AG10803 (cell line): ENCODE data around the gene MFAP4.

Source experiments
- DNase-seq: peaks from one replicate; pipeline ENCODE4 v3.0.0; 2010; ENCODE audit warnings: low read depth
- H3K4me3 ChIP-seq: 2 replicates; pipeline ENCODE4 v1.5.1; 2011; ENCODE audit warnings: mild to moderate bottlenecking, low read length, control low read depth
- TF ChIP-seq, protein P1 (sequence below): conservative IDR thresholded peaks from 2 replicates; pipeline ENCODE4 v1.5.1; 2011; ENCODE audit warnings: mild to moderate bottlenecking, low read length, control low read depth, inconsistent platforms

The MFAP4 gene

DNA sequence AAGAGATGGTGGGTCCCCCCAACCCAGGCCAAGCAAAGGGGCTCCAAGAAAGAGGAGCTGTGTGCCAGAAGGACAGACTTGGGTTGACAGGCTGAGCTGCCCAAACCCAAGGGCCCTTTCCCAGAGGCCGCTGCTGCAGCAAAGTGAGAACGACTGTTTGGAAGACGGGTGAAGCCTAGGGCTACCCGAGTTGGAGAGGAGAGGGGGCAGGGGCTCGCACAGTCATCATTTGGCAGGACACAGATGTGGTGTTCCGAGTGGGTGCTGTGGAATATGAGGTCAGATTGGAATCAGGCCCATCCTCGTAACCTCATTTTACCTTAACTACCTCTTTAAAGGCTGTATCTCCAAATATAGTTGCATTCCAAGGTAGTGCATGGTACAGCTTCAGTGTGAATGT is 5.3 kb upstream of the MFAP4 start:
- TF ChIP-seq, protein P1, sequence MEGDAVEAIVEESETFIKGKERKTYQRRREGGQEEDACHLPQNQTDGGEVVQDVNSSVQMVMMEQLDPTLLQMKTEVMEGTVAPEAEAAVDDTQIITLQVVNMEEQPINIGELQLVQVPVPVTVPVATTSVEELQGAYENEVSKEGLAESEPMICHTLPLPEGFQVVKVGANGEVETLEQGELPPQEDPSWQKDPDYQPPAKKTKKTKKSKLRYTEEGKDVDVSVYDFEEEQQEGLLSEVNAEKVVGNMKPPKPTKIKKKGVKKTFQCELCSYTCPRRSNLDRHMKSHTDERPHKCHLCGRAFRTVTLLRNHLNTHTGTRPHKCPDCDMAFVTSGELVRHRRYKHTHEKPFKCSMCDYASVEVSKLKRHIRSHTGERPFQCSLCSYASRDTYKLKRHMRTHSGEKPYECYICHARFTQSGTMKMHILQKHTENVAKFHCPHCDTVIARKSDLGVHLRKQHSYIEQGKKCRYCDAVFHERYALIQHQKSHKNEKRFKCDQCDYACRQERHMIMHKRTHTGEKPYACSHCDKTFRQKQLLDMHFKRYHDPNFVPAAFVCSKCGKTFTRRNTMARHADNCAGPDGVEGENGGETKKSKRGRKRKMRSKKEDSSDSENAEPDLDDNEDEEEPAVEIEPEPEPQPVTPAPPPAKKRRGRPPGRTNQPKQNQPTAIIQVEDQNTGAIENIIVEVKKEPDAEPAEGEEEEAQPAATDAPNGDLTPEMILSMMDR, result no peak
- no peak for DNase-seq
- no peak overlapping the region for H3K4me3 ChIP-seq

DNA sequence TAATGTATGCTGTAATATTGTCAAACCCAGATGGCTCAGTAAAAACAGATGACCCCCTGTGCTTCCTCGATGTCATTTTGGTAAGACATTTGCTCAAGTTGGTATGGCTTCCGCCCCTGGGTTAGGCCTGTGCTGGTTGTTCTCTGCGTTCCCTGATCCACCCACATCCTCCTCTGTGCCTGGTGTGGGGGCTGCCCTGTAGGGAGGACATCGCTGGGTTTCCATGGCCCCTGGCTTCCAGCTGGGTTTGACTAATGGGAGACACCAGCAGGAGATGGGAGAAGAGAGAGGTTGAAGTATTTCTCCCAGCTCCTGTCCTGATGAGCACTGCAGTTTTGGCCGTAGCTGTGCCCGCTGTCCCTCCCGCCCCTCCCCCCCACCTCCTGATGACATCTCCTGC is 4.4 kb upstream of the MFAP4 start:
- no peak overlapping the region for H3K4me3 ChIP-seq
- TF ChIP-seq, protein P1, result no peak
- no peak for DNase-seq

DNA sequence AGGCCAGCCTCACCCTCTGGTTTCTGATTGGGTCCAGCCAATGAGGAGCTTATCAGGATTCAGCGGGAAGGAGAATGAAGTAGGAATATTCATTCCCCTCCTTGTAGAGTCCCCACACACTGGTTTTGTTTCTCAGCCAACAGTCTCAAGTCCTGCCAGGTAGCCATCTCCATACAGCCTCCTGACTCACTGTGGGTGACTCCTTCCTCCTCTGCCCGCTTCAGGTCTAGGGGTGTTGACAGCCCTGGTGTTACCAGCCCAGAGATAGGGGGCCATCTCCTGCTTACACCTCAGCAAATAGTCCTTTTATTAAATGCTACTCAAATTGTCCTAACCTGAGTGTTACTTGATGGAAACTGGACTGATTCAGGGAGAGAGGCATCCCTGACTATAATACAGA is 4.0 kb upstream of the MFAP4 start:
- TF ChIP-seq, protein P1, result no peak
- DNase-seq, result no peak
- H3K4me3 ChIP-seq, result no peak overlapping the region

DNA sequence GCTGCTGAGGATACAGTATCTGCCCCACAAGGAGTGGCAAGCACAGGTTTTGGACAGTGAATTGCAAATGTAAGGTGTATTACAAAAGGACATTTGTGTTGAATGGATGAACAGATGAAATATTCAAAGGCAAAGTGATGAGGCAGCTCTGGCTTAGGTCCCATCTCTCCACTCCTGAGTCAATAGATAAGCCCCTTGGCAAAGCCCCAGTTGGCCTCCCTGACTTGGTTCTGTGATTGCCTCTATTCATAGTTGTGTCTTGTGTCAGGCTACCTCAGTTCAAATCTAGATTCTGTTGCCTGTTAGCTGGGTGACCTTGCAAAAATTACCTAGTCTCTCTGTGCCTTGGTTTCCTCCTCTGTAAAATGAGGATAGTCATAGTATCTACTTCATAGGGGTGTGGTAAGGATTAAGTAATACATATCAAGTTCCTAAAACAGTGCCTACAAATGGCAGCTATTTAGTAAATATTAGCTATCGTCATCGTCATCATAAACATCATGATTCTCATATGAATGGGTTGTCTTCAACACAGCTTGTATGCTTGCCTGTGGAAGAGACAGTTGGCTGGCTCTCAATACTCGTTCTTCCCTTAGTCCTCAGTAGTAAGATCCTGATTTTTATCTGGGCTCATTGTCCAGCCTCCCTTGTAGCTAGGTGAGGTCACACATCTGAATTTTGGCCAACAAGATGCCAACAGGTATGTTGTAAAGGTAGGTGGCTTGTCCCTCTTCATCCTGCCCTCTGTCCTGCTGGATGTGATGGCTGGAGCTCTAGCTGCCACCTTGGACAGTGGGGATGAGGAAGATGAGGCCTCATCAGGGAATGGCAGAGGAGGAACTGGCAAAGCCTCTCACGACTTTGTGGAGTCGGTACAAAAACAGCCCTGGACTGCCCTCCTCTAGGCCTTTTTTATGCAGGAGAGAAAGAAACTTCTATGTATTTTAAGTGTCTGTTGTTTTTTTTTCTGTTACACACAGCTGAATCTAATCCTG is 2.1 kb upstream of the MFAP4 start:
- TF ChIP-seq, protein P1, result no peak
- DNase-seq, result no peak
- H3K4me3 ChIP-seq, result no peak overlapping the region

DNA sequence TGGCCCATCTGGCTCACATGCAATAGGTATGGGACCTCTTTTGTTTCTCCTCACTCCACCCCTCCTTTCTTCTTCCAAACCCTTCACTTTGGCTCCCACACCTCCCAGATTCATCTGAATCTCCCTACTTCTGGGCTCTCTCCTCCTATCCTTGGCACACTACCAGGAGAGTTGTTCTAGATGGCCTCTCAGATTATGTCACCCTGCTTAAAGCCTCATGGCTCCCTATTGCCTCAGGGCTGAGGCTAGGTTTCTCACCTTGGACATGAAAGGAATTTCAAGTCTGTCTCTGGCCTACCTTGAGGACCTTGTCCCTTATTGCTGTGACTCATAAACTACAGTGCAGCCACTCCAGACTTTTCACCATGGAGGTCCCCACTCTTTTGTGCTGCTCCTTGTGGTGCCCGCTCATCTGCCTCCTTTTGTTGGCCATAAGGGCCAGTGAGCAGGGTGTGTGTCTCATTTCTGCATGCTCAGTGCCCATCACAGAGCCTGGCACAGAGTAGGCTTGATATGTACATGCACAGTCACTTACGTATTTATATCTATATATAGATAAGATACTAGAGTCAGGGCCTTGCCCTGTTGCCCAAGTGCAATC is 1.0 kb upstream of the MFAP4 start:
- DNase-seq, result peak; percentile 90

DNA sequence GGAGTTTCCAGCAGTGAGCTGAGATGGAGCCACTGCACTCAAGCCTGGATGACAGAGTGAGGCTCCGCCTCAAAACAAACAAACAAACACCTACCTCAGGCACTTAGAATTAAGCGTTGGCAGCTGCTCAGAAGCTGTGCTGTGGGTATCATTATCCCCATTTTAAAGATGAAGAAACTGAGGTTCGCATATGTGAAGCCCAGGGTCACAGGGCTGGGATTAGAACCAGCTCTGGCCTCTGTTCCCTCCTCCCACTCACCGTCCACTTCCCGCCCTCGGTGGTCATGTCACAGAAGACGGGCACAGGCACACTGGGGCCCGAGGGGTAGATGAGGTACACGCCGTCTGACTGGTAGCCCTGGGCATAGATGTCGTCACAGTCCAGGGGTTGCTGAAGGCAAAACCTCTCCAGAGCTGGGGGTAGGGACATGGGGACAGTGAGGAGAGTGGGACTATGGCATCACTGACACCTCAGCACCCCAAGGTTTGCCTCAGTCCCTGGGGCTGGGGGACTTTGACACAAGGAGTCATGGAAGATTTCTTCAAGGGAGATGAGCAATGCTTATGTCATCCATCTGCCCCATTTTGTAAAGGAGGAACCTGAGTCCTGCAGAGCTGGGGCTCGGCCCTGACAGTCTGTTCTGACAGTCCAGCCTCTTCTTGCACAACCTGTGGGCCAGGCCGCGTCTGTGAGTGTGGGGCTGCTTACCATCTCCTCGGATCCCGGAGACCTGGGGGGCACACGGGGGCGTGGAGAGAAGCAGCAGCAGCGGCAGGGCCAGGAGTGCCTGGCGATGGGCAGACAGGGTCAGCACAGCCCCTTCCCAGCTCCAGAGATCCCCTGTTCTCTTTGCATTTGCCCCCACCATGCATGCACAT is 700 bp downstream of the MFAP4 start:
- peak; percentile 88 for DNase-seq
- peak overlapping the region; percentile 86 for H3K4me3 ChIP-seq
- TF ChIP-seq, protein P1, result no peak

More for the DNA sequence above, 1.0 kb upstream of the MFAP4 start:
- no peak overlapping the region for H3K4me3 ChIP-seq
- TF ChIP-seq, protein P1, result no peak
